Neural cell (in vitro differentiated cells): ENCODE data around the gene ENO3. TPM values are rescaled to one million over a fixed set of nuclear protein-coding genes. Genes with fewer than 3 reads are reported as not detected.

ENCODE experiments used
- H2AFZ ChIP-seq: fragments of 200-600, 300-800 bp; sonication (generic), shearing (Covaris generic); 2 replicates; pipeline ENCODE4 v1.6.0; 2014; ENCODE audit warnings: low read depth, mild to moderate bottlenecking, antibody characterized with exemption, low read length, moderate library complexity
- H3F3A ChIP-seq: fragments of 200-600 bp; shearing (Covaris generic); 2 replicates; pipeline ENCODE4 v1.6.1; 2016; ENCODE audit warnings: mild to moderate bottlenecking, moderate library complexity, mixed read lengths, antibody characterized with exemption, low read length; ENCODE audit not compliant: insufficient read depth, poor library complexity, severe bottlenecking
- H3K27ac ChIP-seq: fragments of 200-600, 300-800 bp; sonication (generic), shearing (Covaris generic); 2 replicates; pipeline ENCODE4 v1.5.1; 2014; ENCODE audit warnings: mild to moderate bottlenecking, low read length, moderate library complexity
- H3K27me3 ChIP-seq: fragments of 300-800, 200-600 bp; sonication (generic), shearing (Covaris generic); 2 replicates; pipeline ENCODE4 v1.6.0; 2014; ENCODE audit warnings: mild to moderate bottlenecking, low read depth, low read length, moderate library complexity; ENCODE audit not compliant: insufficient read depth
- H3K36me3 ChIP-seq: fragments of 300-800, 200-600 bp; sonication (generic), shearing (Covaris generic); 2 replicates; pipeline ENCODE4 v1.5.1; 2014; ENCODE audit warnings: mild to moderate bottlenecking, antibody characterized with exemption, low read length, moderate library complexity; ENCODE audit not compliant: insufficient read depth
- H3K4me2 ChIP-seq: fragments of 300-800, 200-600 bp; sonication (generic), shearing (Covaris generic); 2 replicates; pipeline ENCODE4 v1.6.0; 2014; ENCODE audit warnings: mild to moderate bottlenecking, low read length
- H3K4me3 ChIP-seq: fragments of 300-800, 200-600 bp; sonication (generic), shearing (Covaris generic); 2 replicates; pipeline ENCODE4 v1.5.1; 2014; ENCODE audit warnings: mild to moderate bottlenecking, low read length, moderate library complexity
- H3K79me2 ChIP-seq: fragments of 200-600 bp; shearing (Covaris generic); replicated peaks from 2 replicates; pipeline ENCODE4 v1.6.0; 2014; ENCODE audit warnings: mild to moderate bottlenecking, low read length, moderate library complexity; ENCODE audit not compliant: insufficient read depth
- H3K9ac ChIP-seq: fragments of 300-800, 200-600 bp; sonication (generic), shearing (Covaris generic); 2 replicates; pipeline ENCODE4 v1.6.1; 2016; ENCODE audit warnings: mild to moderate bottlenecking, low read length, mixed read lengths
- H3K9me2 ChIP-seq: fragments of 200-600 bp; shearing (Covaris generic); 2 replicates; pipeline ENCODE4 v1.6.1; 2016; ENCODE audit warnings: mild to moderate bottlenecking, low read length, mixed read lengths; ENCODE audit not compliant: insufficient read depth
- H3K9me3 ChIP-seq: fragments of 200-600, 300-800 bp; sonication (generic), shearing (Covaris generic); 2 replicates; pipeline ENCODE4 v1.6.1; 2016; ENCODE audit warnings: mild to moderate bottlenecking, mixed run types, low read length, moderate library complexity, mixed read lengths
- H4K20me1 ChIP-seq: fragments of 200-600 bp; shearing (Covaris generic); 2 replicates; pipeline ENCODE4 v1.6.1; 2016; ENCODE audit warnings: mild to moderate bottlenecking, mixed run types; ENCODE audit not compliant: insufficient read depth
- CTCF ChIP-seq: fragments of 450-650 bp; IDR thresholded peaks from 2 replicates; pipeline ENCODE4 v1.5.1; 2014; ENCODE audit warnings: antibody characterized with exemption, mild to moderate bottlenecking, moderate library complexity; ENCODE audit not compliant: poor library complexity, severe bottlenecking
- EP300 ChIP-seq: fragments of 450-650 bp; conservative IDR thresholded peaks from 2 replicates; pipeline ENCODE4 v1.6.1; 2014; ENCODE audit warnings: antibody characterized with exemption, mild to moderate bottlenecking, moderate library complexity; ENCODE audit not compliant: poor library complexity, severe bottlenecking
- EZH2 ChIP-seq: fragments of 200-600, 300-800 bp; shearing (Covaris generic), sonication (generic); IDR thresholded peaks from 2 replicates; pipeline ENCODE4 v1.6.1; 2014; ENCODE audit warnings: antibody characterized with exemption, low read length, borderline replicate concordance, mild to moderate bottlenecking; ENCODE audit not compliant: insufficient read depth, poor library complexity, severe bottlenecking
- MXI1 ChIP-seq: fragments of 450-650 bp; conservative IDR thresholded peaks from 2 replicates; pipeline ENCODE4 v1.6.1; 2014; ENCODE audit warnings: antibody characterized with exemption, mild to moderate bottlenecking; ENCODE audit not compliant: poor library complexity, severe bottlenecking
- POLR2AphosphoS5 ChIP-seq: IDR thresholded peaks from 2 replicates; pipeline ENCODE4 v1.6.1; 2012
- RAD21 ChIP-seq: fragments of 450-650 bp; conservative IDR thresholded peaks from 2 replicates; pipeline ENCODE4 v1.6.1; 2014; ENCODE audit warnings: antibody characterized with exemption, mild to moderate bottlenecking, moderate library complexity
- REST ChIP-seq: IDR thresholded peaks from 2 replicates; pipeline ENCODE4 v1.6.1; 2012; ENCODE audit warnings: borderline replicate concordance
- SMC3 ChIP-seq: fragments of 450-650 bp; conservative IDR thresholded peaks from 2 replicates; pipeline ENCODE4 v1.6.1; 2014; ENCODE audit warnings: antibody characterized with exemption, mild to moderate bottlenecking, moderate library complexity; ENCODE audit not compliant: poor library complexity
- TAF1 ChIP-seq: IDR thresholded peaks from 2 replicates; pipeline ENCODE4 v1.6.1; 2012; ENCODE audit warnings: low read depth
- polyA plus RNA-seq: library from polyadenylated mRNA; depleted of rRNA; stranded (reverse); fragments of >200 nt; gene quantifications from 2 replicates; pipeline ENCODE4 v1.2.3, GENCODE V29; 2014

The ENO3 gene
- polyA plus RNA-seq, 1 donor from 2014 or later, result 2.3 TPM

DNA sequence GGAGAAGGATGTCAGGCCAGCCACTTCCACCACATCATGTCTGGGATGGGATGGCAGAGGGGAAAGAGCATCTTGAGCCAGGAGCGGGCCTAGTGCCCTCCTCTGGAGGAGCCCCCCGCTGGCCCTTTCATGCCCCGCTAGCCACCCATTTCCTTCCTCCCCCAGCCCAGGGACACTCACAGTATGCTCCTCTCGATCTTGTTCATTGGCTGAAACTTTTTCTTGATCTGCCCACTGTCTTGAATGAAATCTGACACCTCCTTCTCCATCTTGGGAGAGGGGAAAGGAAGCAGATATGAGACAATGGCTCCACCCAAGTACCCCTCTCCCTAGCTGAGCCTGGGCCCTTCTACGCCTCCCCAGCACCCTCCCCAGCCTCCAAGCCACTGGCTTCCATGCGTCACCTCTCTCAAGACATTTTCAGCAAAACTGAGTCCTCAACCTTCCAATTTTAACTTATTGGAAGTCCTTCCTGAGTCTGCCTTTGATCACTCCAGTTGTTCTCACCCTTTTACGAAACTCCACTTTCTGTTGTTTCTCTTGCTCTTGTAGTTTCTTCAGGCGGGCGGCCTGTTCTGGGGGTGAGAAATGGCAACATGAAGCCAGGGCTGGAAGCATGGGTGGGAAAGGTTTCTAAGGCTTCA, 9.5 kb downstream of the ENO3 start:
- no peaks in the 10 kb centered on the region for H3K9me3 ChIP-seq
- H3K9me2 ChIP-seq, result no peaks in the 10 kb centered on the region
- H4K20me1 ChIP-seq, result no peaks in the 10 kb centered on the region
- no peak overlapping the region for H3K4me2 ChIP-seq
- no peak overlapping the region for H3K4me3 ChIP-seq
- H3K9ac ChIP-seq, result no peak overlapping the region
- H2AFZ ChIP-seq, result no peak overlapping the region
- no peaks in the 10 kb centered on the region for H3K79me2 ChIP-seq
- TF ChIP-seq REST (no peak), EP300 (no peak), EZH2 (no peak), MXI1 (no peak), POLR2AphosphoS5 (no peak), CTCF (no peak), SMC3 (no peak), TAF1 (no peak), RAD21 (no peak)
- H3K27ac ChIP-seq, result no peak overlapping the region
- H3F3A ChIP-seq, result no peaks in the 10 kb centered on the region
- H3K36me3 ChIP-seq, result no peaks in the 10 kb centered on the region
- H3K27me3 ChIP-seq, result no peaks in the 10 kb centered on the region

DNA sequence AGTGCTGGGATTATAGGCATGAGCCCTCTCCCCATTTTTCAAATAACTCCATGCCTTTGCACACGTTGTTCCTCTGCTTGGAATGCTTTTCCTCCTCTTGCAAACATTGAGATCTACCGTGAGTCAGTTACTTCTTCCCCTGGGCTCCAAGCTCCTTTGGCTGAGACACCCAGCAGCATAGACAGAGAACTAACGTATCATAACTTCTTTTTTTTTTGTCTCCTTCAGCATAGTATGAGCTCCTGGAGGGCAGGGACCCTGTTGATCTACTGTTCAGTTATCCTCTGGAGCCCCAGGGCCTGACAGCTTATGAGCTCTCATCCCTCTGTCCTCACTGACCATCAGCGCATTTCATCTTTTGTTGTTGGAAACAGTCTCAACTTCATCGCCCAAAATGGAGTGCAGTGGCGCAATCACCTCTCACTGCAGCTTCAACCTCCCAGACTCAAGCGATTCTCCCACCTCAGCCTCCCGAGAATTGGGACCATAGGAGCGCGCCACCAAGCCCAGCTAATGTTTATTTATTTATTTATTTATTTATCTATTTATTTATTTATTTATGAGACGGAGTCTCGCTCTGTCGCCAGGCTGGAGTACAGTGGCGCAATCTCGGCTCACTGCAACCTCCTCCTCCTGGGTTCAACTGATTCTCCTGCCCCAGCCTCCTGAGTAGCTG, 14.5 kb downstream of the ENO3 start:
- no peaks in the 10 kb centered on the region for H3K79me2 ChIP-seq
- H3K9ac ChIP-seq, result no peak overlapping the region
- no peaks in the 10 kb centered on the region for H3K9me2 ChIP-seq
- H4K20me1 ChIP-seq, result no peaks in the 10 kb centered on the region
- no peaks in the 10 kb centered on the region for H3K36me3 ChIP-seq
- no peaks in the 10 kb centered on the region for H3K9me3 ChIP-seq
- no peak overlapping the region for H3K4me3 ChIP-seq
- no peaks in the 10 kb centered on the region for H3K27me3 ChIP-seq
- TF ChIP-seq MXI1, result no peak
- TF ChIP-seq SMC3, result no peak
- no peak for TF ChIP-seq EZH2
- no peak for TF ChIP-seq RAD21
- TF ChIP-seq TAF1, result no peak
- peaks cover 9% of the 10 kb centered on the region for H3F3A ChIP-seq
- H2AFZ ChIP-seq, result no peak overlapping the region
- no peak overlapping the region for H3K4me2 ChIP-seq
- H3K27ac ChIP-seq, result no peak overlapping the region
